WTC11 (cell line): Measurements from ENCODE around the gene PPA2. TPM values are rescaled to one million over a fixed set of nuclear protein-coding genes. Genes with fewer than 3 reads are reported as not detected.
A peak's percentile ranks its signal among the peaks of the same experiment; 100 is the strongest.

Source experiments
- ATAC-seq: fragments of 200-7000 bp; cut with Tn5 transposase; 2 replicates; pipeline ENCODE4 v1.10.0; 2021; ENCODE audit warnings: mild to moderate bottlenecking, moderate library complexity
- CTCF ChIA-PET: fragments of 300-600 bp; sonication (Branson Sonifier 250); formaldehyde crosslinking; loops from one replicate; lab custom pipeline; 2021; ENCODE audit warnings: antibody characterized with exemption; lab: Charles Lee
- POLR2A ChIA-PET: fragments of 350-600 bp; sonication (Branson Sonifier 250); formaldehyde crosslinking; loops from one replicate; lab custom pipeline; 2021; ENCODE audit warnings: antibody characterized with exemption; lab: Charles Lee
- DNase-seq: peaks from one replicate; pipeline ENCODE4 v3.0.0; 2021; ENCODE audit warnings: low spot score
- H3K27ac Mint-ChIP-seq: 2 replicates; pipeline ENCODE4 v1.8.0; 2021; ENCODE audit warnings: mixed read lengths
- H3K27me3 Mint-ChIP-seq: 2 replicates; pipeline ENCODE4 v1.8.0; 2021; ENCODE audit warnings: low read depth, mild to moderate bottlenecking, moderate library complexity, mixed read lengths
- H3K36me3 Mint-ChIP-seq: 2 replicates; pipeline ENCODE4 v1.8.0; 2021; ENCODE audit warnings: mixed read lengths
- H3K4me1 Mint-ChIP-seq: 2 replicates; pipeline ENCODE4 v1.8.0; 2022; ENCODE audit warnings: mixed read lengths
- H3K4me3 Mint-ChIP-seq: 2 replicates; pipeline ENCODE4 v1.8.0; 2021; ENCODE audit warnings: mild to moderate bottlenecking, moderate library complexity, mixed read lengths
- H3K9me3 Mint-ChIP-seq: 2 replicates; pipeline ENCODE4 v1.8.0; 2021; ENCODE audit warnings: mixed read lengths
- CREB1 ChIP-seq: sonication (generic); formaldehyde crosslinking; IDR thresholded peaks from 2 replicates; pipeline ENCODE4 v1.8.0; 2023; ENCODE audit warnings: mild to moderate bottlenecking, missing genetic modification reagents
- ELF4 ChIP-seq: sonication (generic); formaldehyde crosslinking; IDR thresholded peaks from 2 replicates; pipeline ENCODE4 v1.8.1; 2022; ENCODE audit warnings: low read depth, mild to moderate bottlenecking, moderate library complexity, missing genetic modification reagents
- ETV6 ChIP-seq: sonication (generic); formaldehyde crosslinking; IDR thresholded peaks from 2 replicates; pipeline ENCODE4 v1.8.1; 2022; ENCODE audit warnings: mild to moderate bottlenecking, missing genetic modification reagents
- FOXJ3 ChIP-seq: sonication (generic); formaldehyde crosslinking; IDR thresholded peaks from 2 replicates; pipeline ENCODE4 v1.9.0; 2021; ENCODE audit warnings: missing genetic modification reagents, mild to moderate bottlenecking, borderline replicate concordance
- HMGA2 ChIP-seq: fragments of 250-450 bp; sonication (Bioruptor Pico); IDR thresholded peaks from 2 replicates; pipeline ENCODE4 v1.4.0; 2021; ENCODE audit warnings: mild to moderate bottlenecking, moderate library complexity
- IRF2 ChIP-seq: sonication (generic); formaldehyde crosslinking; IDR thresholded peaks from 2 replicates; pipeline ENCODE4 v1.8.0; 2022; ENCODE audit warnings: low read depth, missing genetic modification reagents, borderline replicate concordance
- JUN ChIP-seq: sonication (generic); formaldehyde crosslinking; IDR thresholded peaks from 2 replicates; pipeline ENCODE4 v1.8.0; 2023; ENCODE audit warnings: mild to moderate bottlenecking, missing genetic modification reagents
- NFE2L1 ChIP-seq: sonication (generic); formaldehyde crosslinking; IDR thresholded peaks from 2 replicates; pipeline ENCODE4 v1.8.1; 2023; ENCODE audit warnings: missing genetic modification reagents
- NFYB ChIP-seq: sonication (generic); formaldehyde crosslinking; conservative IDR thresholded peaks from 2 replicates; pipeline ENCODE4 v1.8.0; 2022; ENCODE audit warnings: low read depth, missing genetic modification reagents
- NR2C2 ChIP-seq: sonication (generic); formaldehyde crosslinking; IDR thresholded peaks from 2 replicates; pipeline ENCODE4 v1.8.0; 2022; ENCODE audit warnings: mild to moderate bottlenecking, missing genetic modification reagents
- NR3C1 ChIP-seq: sonication (generic); formaldehyde crosslinking; conservative IDR thresholded peaks from 2 replicates; pipeline ENCODE4 v1.8.1; 2023; ENCODE audit warnings: low read depth, mild to moderate bottlenecking, missing genetic modification reagents
- OVOL2 ChIP-seq: fragments of 250-450 bp; sonication (Bioruptor Pico); IDR thresholded peaks from 2 replicates; pipeline ENCODE4 v1.9.0; 2021; ENCODE audit warnings: mild to moderate bottlenecking, borderline replicate concordance
- TEAD1 ChIP-seq: sonication (generic); formaldehyde crosslinking; IDR thresholded peaks from 2 replicates; pipeline ENCODE4 v1.8.0; 2022; ENCODE audit warnings: mild to moderate bottlenecking, missing genetic modification reagents
- TEAD4 ChIP-seq: sonication (generic); formaldehyde crosslinking; IDR thresholded peaks from 2 replicates; pipeline ENCODE4 v1.8.0; 2022; ENCODE audit warnings: mild to moderate bottlenecking, missing genetic modification reagents
- ZBTB21 ChIP-seq: sonication (generic); formaldehyde crosslinking; IDR thresholded peaks from 2 replicates; pipeline ENCODE4 v1.8.1; 2023; ENCODE audit warnings: mild to moderate bottlenecking, missing genetic modification reagents, borderline replicate concordance
- ZNF396 ChIP-seq: fragments of 250-450 bp; sonication (Bioruptor Pico); IDR thresholded peaks from 2 replicates; pipeline ENCODE4 v1.8.0; 2021; ENCODE audit warnings: mild to moderate bottlenecking, moderate library complexity, borderline replicate concordance
- ZNF423 ChIP-seq: fragments of 250-450 bp; sonication (Bioruptor Pico); IDR thresholded peaks from 2 replicates; pipeline ENCODE4 v2.1.2; 2022; ENCODE audit warnings: mild to moderate bottlenecking, moderate library complexity
- ZNF671 ChIP-seq: fragments of 250-450 bp; sonication (Bioruptor Pico); IDR thresholded peaks from 2 replicates; pipeline ENCODE4 v1.8.0; 2021; ENCODE audit warnings: mild to moderate bottlenecking
- total RNA-seq: library from RNA; stranded (reverse); gene quantifications from 3 replicates; pipeline ENCODE4 v1.2.3, GENCODE V29; 2021
- TF ChIP-seq, protein P1 (sequence below): sonication (generic); formaldehyde crosslinking; IDR thresholded peaks from 2 replicates; pipeline ENCODE4 v1.8.1; 2023; ENCODE audit warnings: mild to moderate bottlenecking, missing genetic modification reagents, moderate library complexity
- TF ChIP-seq, protein P2 (sequence below): sonication (generic); formaldehyde crosslinking; IDR thresholded peaks from 2 replicates; pipeline ENCODE4 v1.8.1; 2023; ENCODE audit warnings: mild to moderate bottlenecking, missing genetic modification reagents, moderate library complexity
- TF ChIP-seq, protein P3 (sequence below): sonication (generic); formaldehyde crosslinking; IDR thresholded peaks from 2 replicates; pipeline ENCODE4 v1.8.0; 2023; ENCODE audit warnings: missing genetic modification reagents
- TF ChIP-seq, protein P4 (sequence below): sonication (generic); formaldehyde crosslinking; IDR thresholded peaks from 2 replicates; pipeline ENCODE4 v1.8.0; 2022; ENCODE audit warnings: mild to moderate bottlenecking, missing genetic modification reagents
- TF ChIP-seq, protein P5 (sequence below): fragments of 250-450 bp; sonication (Bioruptor Pico); IDR thresholded peaks from 2 replicates; pipeline ENCODE4 v1.9.0; 2021; ENCODE audit warnings: mild to moderate bottlenecking
- TF ChIP-seq, protein P6 (sequence below): fragments of 200-600 bp; IDR thresholded peaks from 2 replicates; pipeline ENCODE4 v1.8.0; 2022; ENCODE audit warnings: antibody characterized with exemption
- TF ChIP-seq, protein P7 (sequence below): sonication (generic); formaldehyde crosslinking; IDR thresholded peaks from 2 replicates; pipeline ENCODE4 v1.8.1; 2022; ENCODE audit warnings: low read depth, mild to moderate bottlenecking, moderate library complexity, missing genetic modification reagents, borderline replicate concordance
- TF ChIP-seq, protein P8 (sequence below): sonication (generic); formaldehyde crosslinking; IDR thresholded peaks from 2 replicates; pipeline ENCODE4 v1.8.1; 2022; ENCODE audit warnings: missing genetic modification reagents, borderline replicate concordance

Gene PPA2
- total RNA-seq, 1 experiment from 2014 or later: 50.8 TPM

DNA sequence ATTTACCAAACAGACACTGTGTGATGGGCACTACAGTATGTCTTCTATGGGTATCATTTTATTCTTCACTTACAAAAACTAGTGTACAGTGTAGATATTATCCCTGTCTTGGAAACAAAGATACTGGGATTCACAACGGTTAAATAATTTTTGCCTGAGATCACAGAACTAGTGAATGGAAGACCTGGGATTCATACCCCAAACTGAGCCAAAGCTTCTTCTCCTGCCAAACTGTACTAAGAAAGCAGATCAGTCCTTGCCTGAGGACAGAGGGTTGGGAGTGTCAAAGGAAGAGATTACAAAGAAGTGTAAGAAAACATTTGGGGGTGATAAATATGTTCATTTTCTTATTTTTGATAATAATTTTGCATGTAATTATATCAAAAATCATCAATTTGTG, 43.1 kb downstream of the PPA2 start:
- ATAC-seq (no peak), DNase-seq (no peak)
- TF ChIP-seq, protein P1, sequence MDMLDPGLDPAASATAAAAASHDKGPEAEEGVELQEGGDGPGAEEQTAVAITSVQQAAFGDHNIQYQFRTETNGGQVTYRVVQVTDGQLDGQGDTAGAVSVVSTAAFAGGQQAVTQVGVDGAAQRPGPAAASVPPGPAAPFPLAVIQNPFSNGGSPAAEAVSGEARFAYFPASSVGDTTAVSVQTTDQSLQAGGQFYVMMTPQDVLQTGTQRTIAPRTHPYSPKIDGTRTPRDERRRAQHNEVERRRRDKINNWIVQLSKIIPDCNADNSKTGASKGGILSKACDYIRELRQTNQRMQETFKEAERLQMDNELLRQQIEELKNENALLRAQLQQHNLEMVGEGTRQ (CRISPR knock-in tag): no peak
- TF ChIP-seq, protein P2, sequence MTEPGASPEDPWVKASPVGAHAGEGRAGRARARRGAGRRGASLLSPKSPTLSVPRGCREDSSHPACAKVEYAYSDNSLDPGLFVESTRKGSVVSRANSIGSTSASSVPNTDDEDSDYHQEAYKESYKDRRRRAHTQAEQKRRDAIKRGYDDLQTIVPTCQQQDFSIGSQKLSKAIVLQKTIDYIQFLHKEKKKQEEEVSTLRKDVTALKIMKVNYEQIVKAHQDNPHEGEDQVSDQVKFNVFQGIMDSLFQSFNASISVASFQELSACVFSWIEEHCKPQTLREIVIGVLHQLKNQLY (CRISPR knock-in tag): no peak
- TF ChIP-seq HMGA2 (CRISPR knock-in tag) (no peak), TEAD1 (CRISPR knock-in tag) (no peak), NFYB (CRISPR knock-in tag) (no peak), ELF4 (CRISPR knock-in tag) (no peak), ZNF671 (no peak), ZBTB21 (CRISPR knock-in tag) (no peak), NR2C2 (CRISPR knock-in tag) (no peak), OVOL2 (CRISPR knock-in tag) (no peak), JUN (no peak)
- TF ChIP-seq, protein P3, sequence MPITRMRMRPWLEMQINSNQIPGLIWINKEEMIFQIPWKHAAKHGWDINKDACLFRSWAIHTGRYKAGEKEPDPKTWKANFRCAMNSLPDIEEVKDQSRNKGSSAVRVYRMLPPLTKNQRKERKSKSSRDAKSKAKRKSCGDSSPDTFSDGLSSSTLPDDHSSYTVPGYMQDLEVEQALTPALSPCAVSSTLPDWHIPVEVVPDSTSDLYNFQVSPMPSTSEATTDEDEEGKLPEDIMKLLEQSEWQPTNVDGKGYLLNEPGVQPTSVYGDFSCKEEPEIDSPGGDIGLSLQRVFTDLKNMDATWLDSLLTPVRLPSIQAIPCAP (CRISPR knock-in tag): no peak
- TF ChIP-seq, protein P4, sequence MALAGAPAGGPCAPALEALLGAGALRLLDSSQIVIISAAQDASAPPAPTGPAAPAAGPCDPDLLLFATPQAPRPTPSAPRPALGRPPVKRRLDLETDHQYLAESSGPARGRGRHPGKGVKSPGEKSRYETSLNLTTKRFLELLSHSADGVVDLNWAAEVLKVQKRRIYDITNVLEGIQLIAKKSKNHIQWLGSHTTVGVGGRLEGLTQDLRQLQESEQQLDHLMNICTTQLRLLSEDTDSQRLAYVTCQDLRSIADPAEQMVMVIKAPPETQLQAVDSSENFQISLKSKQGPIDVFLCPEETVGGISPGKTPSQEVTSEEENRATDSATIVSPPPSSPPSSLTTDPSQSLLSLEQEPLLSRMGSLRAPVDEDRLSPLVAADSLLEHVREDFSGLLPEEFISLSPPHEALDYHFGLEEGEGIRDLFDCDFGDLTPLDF (CRISPR knock-in tag): no peak
- TF ChIP-seq, protein P5, sequence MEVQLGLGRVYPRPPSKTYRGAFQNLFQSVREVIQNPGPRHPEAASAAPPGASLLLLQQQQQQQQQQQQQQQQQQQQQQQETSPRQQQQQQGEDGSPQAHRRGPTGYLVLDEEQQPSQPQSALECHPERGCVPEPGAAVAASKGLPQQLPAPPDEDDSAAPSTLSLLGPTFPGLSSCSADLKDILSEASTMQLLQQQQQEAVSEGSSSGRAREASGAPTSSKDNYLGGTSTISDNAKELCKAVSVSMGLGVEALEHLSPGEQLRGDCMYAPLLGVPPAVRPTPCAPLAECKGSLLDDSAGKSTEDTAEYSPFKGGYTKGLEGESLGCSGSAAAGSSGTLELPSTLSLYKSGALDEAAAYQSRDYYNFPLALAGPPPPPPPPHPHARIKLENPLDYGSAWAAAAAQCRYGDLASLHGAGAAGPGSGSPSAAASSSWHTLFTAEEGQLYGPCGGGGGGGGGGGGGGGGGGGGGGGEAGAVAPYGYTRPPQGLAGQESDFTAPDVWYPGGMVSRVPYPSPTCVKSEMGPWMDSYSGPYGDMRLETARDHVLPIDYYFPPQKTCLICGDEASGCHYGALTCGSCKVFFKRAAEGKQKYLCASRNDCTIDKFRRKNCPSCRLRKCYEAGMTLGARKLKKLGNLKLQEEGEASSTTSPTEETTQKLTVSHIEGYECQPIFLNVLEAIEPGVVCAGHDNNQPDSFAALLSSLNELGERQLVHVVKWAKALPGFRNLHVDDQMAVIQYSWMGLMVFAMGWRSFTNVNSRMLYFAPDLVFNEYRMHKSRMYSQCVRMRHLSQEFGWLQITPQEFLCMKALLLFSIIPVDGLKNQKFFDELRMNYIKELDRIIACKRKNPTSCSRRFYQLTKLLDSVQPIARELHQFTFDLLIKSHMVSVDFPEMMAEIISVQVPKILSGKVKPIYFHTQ (CRISPR knock-in tag): no peak
- Mint-ChIP-seq H3K4me3 (no peak overlapping the region), H3K36me3 (peaks cover 45% of the 10 kb centered on the region), H3K27ac (no peak overlapping the region), H3K9me3 (peaks cover 19% of the 10 kb centered on the region), H3K27me3 (no peaks in the 10 kb centered on the region), H3K4me1 (no peaks in the 10 kb centered on the region)
- POLR2A ChIA-PET: no interaction called here
- CTCF ChIA-PET: no interaction called here

DNA sequence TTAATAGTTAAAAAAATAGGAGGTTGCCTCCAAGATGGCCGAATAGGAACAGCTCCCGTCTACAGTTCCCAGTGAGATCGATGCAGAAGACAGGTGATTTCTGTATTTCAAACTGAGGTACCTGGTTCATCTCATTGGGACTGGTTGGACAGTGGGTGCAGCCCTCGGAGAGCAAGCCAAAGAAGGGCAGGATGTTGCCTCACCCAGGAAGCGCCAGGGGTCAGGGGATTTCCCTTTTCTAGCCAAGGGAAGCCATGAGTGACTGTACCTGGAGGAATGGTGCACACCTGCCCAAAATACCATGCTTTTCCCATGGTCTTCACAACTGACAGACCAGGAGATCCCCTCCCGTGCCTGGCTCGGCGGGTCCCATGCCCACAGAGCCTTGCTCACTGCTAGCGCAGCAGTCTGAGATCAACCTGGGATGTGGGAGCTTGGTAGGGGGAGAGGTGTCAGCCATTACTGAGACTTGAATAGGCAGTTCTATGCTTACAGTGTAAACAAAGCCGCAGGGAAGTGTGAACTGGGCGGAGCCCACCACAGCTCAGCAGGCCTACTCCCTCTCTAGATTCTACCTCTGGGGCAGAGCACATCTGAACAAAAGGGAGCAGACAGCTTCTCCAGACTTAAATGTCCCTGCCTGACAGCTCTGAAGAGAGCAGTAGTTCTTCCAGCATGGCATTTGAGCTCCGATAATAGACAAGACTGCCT, 47.5 kb downstream of the PPA2 start:
- 0 out of 2 replicates have a peak, but pooled peaks have one; percentile 41 for ATAC-seq
- H3K4me1 Mint-ChIP-seq: no peaks in the 10 kb centered on the region
- H3K9me3 Mint-ChIP-seq: peaks cover 17% of the 10 kb centered on the region; the same call in 1 of the 2 replicates
- POLR2A ChIA-PET: no interaction called here
- H3K27ac Mint-ChIP-seq: no peak overlapping the region
- peaks cover 36% of the 10 kb centered on the region for H3K36me3 Mint-ChIP-seq
- CTCF ChIA-PET: no interaction called here
- no peak overlapping the region for H3K4me3 Mint-ChIP-seq
- no peaks in the 10 kb centered on the region for H3K27me3 Mint-ChIP-seq
- DNase-seq: peak; percentile 8
- TF ChIP-seq IRF2 (CRISPR knock-in tag): no peak
- TF ChIP-seq CREB1 (CRISPR knock-in tag): no peak
- TF ChIP-seq TEAD4 (CRISPR knock-in tag): no peak
- TF ChIP-seq, protein P6, sequence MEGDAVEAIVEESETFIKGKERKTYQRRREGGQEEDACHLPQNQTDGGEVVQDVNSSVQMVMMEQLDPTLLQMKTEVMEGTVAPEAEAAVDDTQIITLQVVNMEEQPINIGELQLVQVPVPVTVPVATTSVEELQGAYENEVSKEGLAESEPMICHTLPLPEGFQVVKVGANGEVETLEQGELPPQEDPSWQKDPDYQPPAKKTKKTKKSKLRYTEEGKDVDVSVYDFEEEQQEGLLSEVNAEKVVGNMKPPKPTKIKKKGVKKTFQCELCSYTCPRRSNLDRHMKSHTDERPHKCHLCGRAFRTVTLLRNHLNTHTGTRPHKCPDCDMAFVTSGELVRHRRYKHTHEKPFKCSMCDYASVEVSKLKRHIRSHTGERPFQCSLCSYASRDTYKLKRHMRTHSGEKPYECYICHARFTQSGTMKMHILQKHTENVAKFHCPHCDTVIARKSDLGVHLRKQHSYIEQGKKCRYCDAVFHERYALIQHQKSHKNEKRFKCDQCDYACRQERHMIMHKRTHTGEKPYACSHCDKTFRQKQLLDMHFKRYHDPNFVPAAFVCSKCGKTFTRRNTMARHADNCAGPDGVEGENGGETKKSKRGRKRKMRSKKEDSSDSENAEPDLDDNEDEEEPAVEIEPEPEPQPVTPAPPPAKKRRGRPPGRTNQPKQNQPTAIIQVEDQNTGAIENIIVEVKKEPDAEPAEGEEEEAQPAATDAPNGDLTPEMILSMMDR: no peak
- no peak for TF ChIP-seq NFE2L1 (CRISPR knock-in tag)
- no peak for TF ChIP-seq FOXJ3
- no peak for TF ChIP-seq ZNF396
- TF ChIP-seq ZNF423 (CRISPR knock-in tag): no peak
- TF ChIP-seq, protein P7, sequence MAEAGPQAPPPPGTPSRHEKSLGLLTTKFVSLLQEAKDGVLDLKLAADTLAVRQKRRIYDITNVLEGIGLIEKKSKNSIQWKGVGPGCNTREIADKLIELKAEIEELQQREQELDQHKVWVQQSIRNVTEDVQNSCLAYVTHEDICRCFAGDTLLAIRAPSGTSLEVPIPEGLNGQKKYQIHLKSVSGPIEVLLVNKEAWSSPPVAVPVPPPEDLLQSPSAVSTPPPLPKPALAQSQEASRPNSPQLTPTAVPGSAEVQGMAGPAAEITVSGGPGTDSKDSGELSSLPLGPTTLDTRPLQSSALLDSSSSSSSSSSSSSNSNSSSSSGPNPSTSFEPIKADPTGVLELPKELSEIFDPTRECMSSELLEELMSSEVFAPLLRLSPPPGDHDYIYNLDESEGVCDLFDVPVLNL (CRISPR knock-in tag): no peak
- TF ChIP-seq ETV6 (CRISPR knock-in tag): no peak
- TF ChIP-seq NR3C1 (CRISPR knock-in tag): no peak
- TF ChIP-seq, protein P8, sequence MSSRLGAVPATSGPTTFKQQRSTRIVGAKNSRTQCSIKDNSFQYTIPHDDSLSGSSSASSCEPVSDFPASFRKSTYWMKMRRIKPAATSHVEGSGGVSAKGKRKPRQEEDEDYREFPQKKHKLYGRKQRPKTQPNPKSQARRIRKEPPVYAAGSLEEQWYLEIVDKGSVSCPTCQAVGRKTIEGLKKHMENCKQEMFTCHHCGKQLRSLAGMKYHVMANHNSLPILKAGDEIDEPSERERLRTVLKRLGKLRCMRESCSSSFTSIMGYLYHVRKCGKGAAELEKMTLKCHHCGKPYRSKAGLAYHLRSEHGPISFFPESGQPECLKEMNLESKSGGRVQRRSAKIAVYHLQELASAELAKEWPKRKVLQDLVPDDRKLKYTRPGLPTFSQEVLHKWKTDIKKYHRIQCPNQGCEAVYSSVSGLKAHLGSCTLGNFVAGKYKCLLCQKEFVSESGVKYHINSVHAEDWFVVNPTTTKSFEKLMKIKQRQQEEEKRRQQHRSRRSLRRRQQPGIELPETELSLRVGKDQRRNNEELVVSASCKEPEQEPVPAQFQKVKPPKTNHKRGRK (CRISPR knock-in tag): no peak
